Dermis blood vessel endothelial cell (primary cell): ENCODE data around the gene CACNA2D3. TPM values are rescaled to one million over a fixed set of nuclear protein-coding genes. Genes with fewer than 3 reads are reported as not detected.

ENCODE experiments used
- DNase-seq: peaks from one replicate; pipeline ENCODE4 v3.0.0; 2010
- total RNA-seq: library from RNA; depleted of rRNA; stranded (reverse); fragments of >200 nt; gene quantifications from 2 replicates; pipeline ENCODE4 v1.2.3, GENCODE V29; 2014

The CACNA2D3 gene
- total RNA-seq, 1 donor from 2014 or later, result under 0.01 TPM

DNA sequence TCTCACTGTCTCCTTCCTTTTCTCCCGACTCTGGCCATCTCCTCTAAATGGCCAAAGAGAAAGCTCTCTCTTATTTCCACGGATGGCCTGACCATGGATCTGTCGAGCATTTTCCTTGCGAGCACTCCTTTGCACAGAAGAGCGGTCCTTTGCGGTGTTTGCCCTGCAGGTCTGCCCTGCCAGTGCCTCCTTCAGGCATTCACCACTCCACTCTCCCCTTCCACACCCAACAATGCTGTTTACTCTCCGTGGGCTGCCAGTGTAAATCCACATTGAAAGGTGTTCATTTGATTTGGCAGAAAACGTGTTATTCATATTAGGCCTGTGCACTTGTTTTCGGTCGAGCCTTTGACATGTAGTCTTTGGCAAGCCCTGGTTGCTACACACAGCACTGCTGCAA, 49.6 kb downstream of the CACNA2D3 start:
- DNase-seq, result no peak

DNA sequence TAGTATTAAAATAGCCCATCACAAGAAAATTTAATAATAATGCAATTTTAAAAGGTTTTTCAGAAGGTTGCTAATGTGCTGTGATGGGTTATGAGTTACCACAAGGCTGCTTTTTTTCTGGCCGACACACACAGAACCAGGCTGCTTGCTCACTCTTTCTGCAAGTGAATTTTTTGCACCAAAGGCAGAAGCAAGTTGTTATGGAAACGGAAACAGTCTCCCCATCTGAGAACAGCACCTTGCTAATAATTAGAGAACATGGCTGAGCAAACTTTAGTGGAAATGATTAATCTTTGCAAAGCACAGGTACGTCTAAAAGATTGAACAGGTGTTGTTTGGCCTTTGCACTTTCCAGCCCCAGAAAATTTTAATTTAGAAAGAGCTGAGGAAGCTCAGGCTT, 51.0 kb downstream of the CACNA2D3 start:
- DNase-seq, result no peak

DNA sequence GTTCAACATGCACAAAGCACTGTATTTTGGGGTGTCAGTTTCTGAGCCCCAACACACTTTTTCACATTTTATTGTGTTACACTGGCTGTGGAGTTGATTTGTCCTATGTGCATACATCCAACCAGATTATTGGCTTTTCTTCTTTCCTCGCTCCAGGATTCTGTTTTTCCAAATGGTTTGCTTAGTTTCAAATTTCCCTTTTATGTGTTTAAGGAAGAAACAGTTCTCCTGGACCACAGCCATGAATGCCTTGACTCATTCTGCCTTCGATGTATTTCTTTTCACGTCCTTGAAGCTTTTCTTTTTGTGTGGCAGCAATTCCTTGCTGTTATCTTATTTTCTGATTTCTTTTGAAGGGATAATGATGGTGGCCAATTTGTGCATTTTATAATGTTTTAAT, 53.8 kb downstream of the CACNA2D3 start:
- no peak for DNase-seq

DNA sequence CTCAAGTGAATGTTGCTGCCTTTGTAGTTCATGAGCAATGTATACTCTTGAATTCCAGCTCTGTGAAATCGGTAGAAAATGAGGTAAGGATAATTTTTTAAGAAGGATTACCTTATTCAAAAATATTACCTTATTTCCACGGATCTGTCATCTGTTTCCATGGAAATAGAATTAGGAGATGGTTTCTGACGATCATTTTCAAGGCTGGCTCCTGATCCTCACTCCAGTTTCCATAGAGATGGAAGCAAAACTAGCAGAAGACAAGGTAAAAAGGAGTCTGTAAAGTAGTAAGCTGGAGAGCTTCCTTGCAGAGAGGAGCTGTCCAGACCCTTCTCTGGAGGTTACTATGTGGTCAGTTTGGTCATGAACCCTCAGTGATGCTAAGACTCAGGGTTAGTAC, 55.5 kb downstream of the CACNA2D3 start:
- DNase-seq, result no peak

DNA sequence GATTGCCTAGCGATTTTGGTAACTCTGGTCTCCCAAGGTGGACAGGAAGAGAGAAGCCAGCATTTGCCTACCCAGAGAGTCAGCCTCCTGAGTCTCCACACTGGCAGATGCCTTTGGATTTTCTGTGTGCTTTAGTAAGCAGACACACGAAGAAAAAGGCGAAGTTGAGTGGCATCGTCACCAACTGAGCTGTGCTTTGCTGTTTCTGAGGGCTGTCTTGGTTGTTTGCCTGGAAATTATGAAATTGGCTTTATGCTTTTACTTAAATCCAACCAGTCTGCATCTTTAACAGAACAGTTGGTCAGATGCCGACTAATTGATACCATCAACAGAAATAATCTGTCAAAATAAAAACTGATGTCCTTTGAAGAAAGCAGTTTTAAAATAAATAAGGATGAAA, 56.0 kb downstream of the CACNA2D3 start:
- DNase-seq, result no peak

DNA sequence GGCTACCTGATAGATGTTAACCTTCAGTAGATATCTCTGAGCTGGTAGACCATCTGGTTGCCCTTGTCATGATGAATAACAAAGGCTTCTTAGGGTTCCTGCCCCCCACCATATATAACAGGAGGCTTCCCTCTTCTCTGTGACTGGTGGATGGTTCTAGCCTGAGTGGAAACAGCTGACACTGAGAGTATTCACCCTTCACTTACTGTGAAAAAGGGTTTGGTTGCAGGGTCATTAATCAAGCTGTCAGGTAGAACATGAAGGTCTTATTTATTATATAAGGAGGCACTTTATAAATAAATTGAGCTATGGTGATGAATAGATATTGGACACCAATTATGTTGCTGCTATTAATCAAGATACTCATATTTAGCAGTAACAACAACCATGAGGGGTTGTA, 58.6 kb downstream of the CACNA2D3 start:
- DNase-seq, result no peak

- DNase-seq, result no peak
Observed at GRCh38 chr3:54182242-54182641, 59.9 kb downstream of the CACNA2D3 start.

DNA sequence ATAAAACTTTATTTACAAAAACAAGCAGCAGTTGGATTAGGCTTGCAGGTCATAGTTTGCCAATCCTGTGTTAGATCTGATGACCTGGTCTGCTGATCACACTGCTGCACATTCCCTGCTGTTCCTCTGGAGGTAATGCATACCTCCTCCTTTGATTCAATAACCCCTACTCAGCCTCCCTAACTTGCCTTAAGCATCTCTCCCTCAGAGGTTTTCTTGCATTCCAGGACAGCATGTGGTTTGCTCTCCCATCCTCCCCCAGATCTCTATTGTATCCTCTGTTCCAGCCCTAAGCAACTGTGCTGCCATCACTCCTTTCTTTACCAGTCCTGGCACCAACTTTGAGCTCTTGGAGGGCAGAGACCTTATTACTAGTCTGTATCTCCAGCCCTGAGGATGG, 63.4 kb downstream of the CACNA2D3 start:
- no peak for DNase-seq

DNA sequence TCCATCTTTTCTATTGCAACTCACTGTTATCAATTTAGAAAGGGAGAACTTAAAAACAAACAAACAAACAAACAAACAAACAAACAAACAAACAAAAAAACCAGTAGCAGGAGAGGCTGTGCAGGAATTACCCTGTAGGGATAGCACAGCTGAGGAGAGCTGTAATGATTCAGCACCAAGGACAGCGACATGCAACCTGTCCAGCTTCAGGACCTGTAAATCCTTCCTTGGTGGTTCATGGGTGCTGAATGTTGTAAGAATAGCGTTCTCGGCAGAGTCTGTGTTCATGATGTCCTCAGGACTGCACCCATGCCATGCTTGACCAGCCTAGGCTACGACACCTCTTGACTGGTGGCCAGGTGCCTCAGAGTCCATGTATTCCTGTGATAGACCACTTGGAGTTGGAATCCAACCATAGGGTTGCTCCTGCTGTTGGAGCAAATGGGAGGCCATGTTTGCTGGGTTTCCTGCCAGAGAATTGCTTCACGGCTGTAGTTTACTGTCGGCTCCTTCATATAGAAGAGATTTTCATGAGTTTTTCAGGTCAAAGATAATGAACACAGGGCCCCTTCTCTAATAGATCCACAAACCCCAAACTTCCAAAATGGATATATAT, 65.9 kb downstream of the CACNA2D3 start:
- peak; percentile 52 for DNase-seq

GRCh38 chr3:54191220-54191619, 68.9 kb downstream of the CACNA2D3 start:
- no peak for DNase-seq

DNA sequence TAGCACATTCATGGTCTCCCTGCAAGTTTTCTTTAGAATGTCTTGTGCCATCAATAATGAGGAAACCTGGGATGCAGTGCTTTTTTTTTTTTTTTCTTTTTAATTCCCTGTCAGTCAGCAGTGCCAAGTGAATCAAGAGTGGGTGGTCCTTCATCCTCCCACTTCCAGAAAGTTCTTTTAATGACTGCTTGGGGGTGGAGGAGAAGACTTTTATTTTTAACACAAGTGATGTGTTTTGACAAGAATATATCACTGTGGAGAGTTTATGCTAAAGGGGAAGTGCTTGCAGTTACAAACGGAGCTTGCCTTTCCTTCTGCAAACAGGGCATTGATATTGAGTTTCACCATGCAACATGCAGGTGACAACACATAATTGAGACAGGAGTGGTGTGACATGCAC, 69.7 kb downstream of the CACNA2D3 start:
- DNase-seq, result no peak

DNA sequence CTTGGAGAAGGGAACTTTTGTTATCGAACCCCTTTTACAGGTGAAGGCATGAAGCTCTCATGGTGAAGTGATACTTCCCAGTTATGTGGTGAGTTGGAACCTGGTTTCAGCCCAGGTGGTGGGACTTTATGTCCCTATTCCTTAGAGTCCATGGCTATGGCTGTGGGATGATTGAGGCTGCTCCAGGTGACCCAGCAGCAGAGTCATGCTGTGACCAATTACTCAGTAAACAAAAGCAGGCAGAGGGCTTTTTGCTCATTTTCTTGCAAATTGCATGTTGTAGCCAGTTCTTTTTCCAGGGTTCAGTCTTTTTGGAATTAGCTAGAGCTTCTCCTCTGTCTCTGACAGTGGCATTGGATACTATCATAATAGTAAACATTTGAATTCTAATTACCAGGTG, 70.7 kb downstream of the CACNA2D3 start:
- no peak for DNase-seq

- no peak for DNase-seq
Observed at GRCh38 chr3:54196360-54196991, 74.1 kb downstream of the CACNA2D3 start.

- no peak for DNase-seq
Observed at GRCh38 chr3:54197509-54197908, 75.2 kb downstream of the CACNA2D3 start.

GRCh38 chr3:54198556-54198955, 76.2 kb downstream of the CACNA2D3 start:
- no peak for DNase-seq

DNA sequence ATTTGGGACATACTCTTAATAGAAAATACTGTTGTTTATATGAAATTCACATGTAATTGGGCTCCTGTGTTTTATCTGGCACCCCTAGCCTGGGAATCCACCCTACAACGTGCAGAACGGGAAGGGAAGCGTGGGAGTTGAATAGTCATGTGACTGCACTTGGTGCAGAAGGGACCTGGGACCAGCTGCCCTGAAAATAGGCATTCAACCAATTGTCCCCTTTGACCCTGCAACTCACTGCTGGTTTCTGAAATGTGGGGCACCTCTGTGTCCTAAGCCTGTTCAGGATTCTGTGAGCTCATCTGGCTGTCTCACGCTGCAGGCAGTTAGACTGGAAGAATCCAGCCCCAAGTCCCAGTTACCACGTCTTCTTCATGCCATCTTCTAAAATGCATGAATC, 79.7 kb downstream of the CACNA2D3 start:
- DNase-seq, result no peak

- no peak for DNase-seq
Observed at GRCh38 chr3:54202651-54203248, 80.4 kb downstream of the CACNA2D3 start.

GRCh38 chr3:54206874-54207273, 84.5 kb downstream of the CACNA2D3 start:
- no peak for DNase-seq

GRCh38 chr3:54211097-54211496, 88.7 kb downstream of the CACNA2D3 start:
- no peak for DNase-seq

DNA sequence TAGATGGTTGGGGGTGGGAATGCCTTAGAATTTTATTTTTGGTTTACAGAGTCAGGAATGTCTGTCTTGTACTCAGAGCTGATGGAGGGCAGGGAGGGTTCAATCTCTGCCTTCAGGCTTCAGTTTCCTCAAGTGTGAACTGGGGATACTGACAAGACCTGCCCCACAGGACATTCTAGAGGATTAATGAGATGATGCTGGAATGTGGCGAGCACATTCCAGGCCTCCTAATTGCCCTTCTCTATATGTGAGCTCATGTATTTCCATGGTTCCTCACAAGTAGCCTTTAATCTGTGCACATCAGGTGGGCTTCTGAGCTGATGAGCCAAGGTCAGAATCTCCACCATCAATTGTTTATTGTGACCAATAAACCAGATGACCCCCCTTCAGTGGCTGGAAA, 90.4 kb downstream of the CACNA2D3 start:
- no peak for DNase-seq

DNA sequence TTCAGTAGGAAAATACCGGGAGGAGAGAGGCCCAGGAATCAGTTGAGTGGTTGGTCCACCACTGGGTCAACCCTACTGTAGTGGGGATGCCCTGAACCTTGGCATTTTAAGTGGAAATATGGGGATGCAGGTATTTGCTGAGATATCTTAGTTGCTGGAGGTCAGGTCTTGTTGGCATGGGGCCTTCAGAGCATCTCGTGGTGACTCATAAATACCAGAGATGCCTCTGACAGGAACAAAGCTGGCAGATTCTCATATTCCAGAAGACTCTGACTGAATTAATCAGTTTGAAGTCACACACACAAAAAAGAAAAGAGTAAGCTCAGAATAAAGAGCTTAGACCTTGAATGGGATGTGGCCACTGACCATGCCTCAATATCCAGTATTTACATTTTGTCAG, 91.6 kb downstream of the CACNA2D3 start:
- no peak for DNase-seq

DNA sequence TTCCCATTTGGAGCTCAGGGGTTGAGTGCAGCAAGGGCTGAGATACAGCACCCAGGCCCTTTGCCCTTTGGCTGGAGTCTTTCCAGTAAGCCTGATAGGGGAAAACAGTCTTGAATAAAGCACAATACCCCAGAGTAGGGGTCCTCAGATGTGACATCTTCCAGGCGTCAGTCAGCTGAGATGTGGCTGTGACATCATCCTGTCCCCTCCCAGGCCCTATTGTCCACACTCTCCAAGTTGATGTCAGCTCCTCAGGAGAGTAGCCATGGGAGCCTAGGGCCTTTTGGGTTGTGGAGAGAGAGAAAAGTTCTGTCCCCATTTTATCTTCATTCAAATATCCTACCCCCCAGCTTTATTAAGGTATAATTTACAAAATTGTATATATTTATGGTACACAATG, 92.5 kb downstream of the CACNA2D3 start:
- no peak for DNase-seq

DNA sequence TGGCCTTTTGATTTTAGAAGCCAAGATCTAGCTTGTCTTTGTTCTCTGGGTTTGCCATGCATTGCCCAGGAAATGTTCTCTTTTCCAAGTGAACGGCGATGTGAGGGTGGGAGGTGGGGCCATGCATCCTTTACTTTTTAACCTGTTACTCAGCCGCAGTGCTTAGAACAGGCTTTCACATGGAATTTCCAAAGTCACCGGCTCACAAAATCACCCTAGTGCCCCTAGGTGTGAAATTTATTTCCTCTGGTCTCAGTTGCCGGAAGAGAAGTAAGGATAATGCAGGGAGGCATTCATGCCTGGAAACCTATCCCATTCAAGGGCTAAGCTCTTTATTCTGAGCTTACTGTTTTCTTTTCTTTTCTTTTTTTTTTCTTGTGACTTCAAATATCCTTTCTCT, 93.2 kb downstream of the CACNA2D3 start:
- DNase-seq, result no peak

DNA sequence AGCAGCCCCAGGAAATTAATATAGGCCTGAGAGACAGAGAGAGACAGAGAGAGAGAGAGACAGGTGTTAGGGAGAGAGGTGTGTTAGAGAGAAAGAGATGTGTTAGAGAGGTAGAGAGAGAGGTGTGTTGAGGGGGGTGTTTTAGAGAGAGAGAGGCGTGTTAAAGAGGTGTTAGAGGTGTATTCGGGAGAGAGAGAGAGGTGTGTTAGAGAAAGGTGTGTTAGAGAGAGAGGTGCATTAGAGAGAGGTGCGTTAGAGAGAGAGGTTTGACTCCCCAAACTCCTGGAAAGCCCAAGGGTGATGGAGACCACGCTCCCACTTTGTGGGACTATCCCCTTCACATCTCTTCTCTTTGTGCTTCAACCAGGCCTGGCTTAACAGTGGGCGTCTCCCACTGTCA, 95.5 kb downstream of the CACNA2D3 start:
- no peak for DNase-seq

- no peak for DNase-seq
Observed at GRCh38 chr3:54222316-54222715, 100.0 kb downstream of the CACNA2D3 start.
